Stimulated activated CD4-positive, alpha-beta T cell treated with anti-CD3 and anti-CD28 coated beads, Interleukin-4, amount 100 ng/mL, for 24 hours (primary cell): ENCODE measurements around the gene GDF2.
A peak's percentile ranks its signal among the peaks of the same experiment; 100 is the strongest.

Source experiments
- DNase-seq: peaks from one replicate; pipeline ENCODE4 v3.0.0-alpha.2; 2020

Gene GDF2

GRCh38 chr10:47322300-47323061 is at the start of gene GDF2:
GDF2 (plus strand) TSS chr10:47322454; CDS start chr10:47322669, 215 bp downstream.
- no peak for DNase-seq

- DNase-seq, result no peak
Observed at GRCh38 chr10:47276071-47276470, 46.2 kb upstream of the GDF2 start.

- DNase-seq, result no peak
Observed at GRCh38 chr10:47276576-47277351, 45.5 kb upstream of the GDF2 start.

DNA sequence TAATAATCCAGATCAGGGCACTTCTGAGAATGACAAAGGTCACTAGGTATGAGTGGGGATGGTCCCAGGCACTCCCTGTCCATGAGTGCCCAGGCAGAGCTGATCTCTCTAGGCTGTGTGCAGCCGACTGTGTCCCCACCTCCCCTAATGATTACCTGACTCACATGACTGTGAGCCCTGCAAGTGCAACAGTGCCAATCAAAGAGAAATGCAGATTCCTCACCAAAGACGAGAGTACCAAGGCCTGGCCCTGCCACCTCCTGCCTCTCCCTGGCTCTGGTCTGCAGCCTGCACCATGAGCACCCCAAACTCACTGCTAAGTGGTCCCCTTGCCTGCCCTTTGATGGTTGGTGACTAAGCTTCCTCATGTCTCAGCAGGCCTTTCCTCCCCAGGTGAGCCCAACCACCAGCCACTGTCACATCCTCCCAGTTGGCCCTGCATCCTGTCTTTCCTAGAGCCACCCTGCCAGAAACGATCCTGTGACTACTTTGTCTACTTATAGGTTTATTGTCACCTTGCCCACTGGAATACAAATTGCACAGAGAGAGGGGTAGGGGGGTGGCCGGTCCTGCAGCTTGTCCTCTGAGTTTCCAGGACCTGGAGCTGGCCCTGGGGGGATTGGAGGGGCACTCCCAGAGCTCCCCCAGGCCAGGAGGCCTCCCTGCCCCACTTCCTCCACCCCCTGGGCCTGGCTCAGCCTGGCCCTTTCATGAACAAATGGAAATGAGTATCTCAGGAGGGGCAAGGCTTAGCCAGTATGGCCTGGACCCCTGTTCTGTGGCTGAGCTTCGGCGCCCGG is 44.7 kb upstream of the GDF2 start:
- peak; percentile 30 for DNase-seq

- no peak for DNase-seq
Observed at GRCh38 chr10:47278152-47278473, 44.1 kb upstream of the GDF2 start.

GRCh38 chr10:47278720-47279119 is 43.5 kb upstream of the GDF2 start:
- DNase-seq, result no peak

- no peak for DNase-seq
Observed at GRCh38 chr10:47279276-47279675, 43.0 kb upstream of the GDF2 start.

GRCh38 chr10:47282005-47282656 is 40.1 kb upstream of the GDF2 start:
- no peak for DNase-seq

DNA sequence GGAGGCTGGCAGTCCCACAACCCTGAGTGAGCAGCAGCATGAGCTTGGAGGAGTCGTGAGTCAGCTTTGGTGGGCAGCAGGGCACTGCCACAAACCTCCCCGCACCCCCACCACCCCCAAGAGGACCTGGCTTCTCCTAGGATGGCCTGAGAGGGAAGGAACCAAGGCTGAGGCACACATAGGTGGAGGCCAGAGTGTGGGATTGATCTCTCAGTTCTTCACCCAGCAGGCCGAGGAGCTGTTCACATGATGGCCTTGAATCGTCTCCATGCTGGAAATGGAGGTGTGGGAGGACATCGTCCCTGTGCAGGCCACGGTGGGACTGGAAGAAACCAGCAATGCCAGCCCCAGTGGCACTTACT is 39.6 kb upstream of the GDF2 start:
- no peak for DNase-seq

GRCh38 chr10:47283101-47283630 is 39.1 kb upstream of the GDF2 start:
- DNase-seq, result no peak

DNA sequence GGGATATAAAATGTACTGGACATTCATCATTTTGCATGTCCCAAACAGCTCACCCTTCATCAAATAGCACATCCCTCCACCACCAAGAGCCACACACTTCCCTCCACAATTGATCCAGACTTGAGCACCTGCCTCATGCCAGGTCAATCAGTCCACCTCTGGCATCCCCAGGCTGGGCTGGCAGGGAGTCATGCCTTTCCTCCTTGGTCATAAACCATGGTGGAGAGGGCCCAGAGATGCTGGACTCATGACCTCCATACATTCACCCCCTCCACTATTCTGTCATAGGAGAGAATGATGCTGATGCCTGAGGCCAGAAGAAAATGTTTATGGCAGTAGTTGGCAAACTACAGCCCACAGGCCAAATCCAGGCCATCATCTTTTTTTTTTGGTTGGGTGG is 38.4 kb upstream of the GDF2 start:
- no peak for DNase-seq

GRCh38 chr10:47285381-47286115 is 36.7 kb upstream of the GDF2 start:
- no peak for DNase-seq

DNA sequence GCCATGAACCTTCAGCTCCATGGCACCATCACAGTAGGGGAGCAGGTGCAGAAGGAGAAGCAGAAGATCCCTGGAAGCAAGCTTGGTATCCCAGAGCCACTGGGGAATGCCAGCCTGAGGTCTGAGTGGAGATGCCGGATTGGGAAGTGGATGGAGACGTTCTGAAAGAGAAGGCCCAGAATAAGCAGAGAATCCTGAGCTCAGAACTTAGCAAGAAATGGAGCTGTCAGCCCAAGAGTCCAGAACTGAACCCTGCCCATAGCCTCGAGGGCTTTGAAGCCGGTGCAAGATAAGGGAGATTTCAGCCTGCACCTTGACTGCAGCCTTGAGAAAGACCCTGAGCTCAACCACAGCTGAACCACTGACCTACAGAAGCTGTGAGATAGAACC is 36.1 kb upstream of the GDF2 start:
- no peak for DNase-seq

- no peak for DNase-seq
Observed at GRCh38 chr10:47286591-47287315, 35.5 kb upstream of the GDF2 start.

GRCh38 chr10:47287365-47287802 is 34.9 kb upstream of the GDF2 start:
- no peak for DNase-seq

DNA sequence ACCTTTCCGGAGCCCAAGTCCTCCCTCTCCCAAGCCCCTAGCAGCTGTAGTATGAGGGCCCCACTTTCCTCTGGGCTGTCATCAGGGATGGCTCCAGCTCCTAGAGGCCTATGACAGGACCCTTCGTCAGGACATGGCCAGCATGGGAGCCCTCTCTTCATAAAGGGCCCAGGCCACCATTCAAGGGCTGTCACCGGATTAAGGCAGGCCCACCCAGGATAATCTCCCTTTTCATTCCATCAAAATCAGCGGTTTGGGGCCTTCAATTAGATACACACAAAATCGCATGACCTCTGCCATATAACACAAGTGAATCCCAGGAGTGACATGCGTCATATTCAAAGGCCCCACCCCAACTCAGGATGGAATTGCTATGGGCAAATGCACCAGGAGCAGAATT is 34.4 kb upstream of the GDF2 start:
- no peak for DNase-seq

DNA sequence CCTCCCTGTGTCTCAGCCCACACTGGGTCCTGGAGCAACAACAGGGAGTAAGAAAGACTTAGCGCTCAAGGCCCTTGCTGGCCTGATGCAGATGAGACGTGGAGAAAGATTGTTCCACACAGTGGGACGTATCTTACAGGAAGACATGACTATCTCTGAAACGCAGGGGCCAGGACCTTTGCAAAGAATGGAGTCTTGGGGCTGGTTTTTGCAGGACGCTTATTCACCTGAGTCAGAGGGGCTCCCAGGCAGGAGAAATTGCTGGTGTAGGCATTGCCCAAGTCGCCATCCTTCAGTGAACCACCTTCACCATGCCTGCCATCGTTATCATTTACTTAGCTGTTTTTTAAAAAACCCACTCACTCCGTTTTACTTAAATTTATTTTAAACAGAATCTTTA is 34.0 kb upstream of the GDF2 start:
- no peak for DNase-seq

- no peak for DNase-seq
Observed at GRCh38 chr10:47288916-47289495, 33.2 kb upstream of the GDF2 start.

DNA sequence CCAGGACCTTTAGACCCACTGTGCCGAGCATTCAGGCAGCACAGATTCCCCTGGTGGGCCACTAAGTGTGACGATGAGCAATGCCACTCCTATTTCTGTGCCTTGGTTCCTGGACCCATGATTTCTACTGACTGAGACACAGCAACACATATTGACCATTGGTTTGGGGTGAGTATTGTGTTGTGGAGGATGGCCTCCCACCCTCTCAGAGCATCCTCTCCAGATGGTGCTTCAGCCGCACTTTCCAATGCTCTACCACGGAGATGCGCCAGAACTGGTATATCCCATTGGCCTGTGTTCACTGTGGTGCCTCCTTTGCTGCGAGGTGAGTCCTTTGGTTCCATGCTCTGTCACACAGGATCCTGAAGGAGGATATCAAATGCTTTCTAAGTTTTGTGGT is 32.3 kb upstream of the GDF2 start:
- no peak for DNase-seq

DNA sequence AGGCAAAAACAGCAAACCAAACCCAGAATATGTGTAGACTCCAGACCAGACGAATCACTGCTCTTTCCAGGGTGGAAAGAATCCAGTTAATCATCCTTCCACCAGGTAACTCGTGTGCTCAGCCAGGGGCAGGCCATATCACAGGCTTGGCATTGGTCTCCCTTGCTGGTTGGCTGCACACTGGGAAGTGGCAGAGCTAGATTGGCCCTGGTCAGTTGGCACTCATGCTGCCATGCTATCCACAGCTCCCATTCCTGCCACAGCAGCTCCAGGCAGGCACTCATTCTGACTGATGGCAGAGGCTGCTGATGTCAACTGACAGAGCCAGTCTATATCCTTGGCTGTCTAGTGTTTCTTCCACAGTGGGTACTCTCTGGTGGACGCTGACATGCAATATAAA is 31.9 kb upstream of the GDF2 start:
- DNase-seq, result no peak

GRCh38 chr10:47291682-47292081 is 30.6 kb upstream of the GDF2 start:
- DNase-seq, result no peak
